ENCODE measurements around the gene KIF4A.

- TF ChIP-seq CTCF (CRISPR knock-in tag; IDR thresholded peaks at IDR 0.05) (no peak), POLR2A (IDR thresholded peaks at IDR 0.05; ENCODE audit: insufficient read depth in 1 of 2, low read depth in 2 of 2, low read length in 2 of 2) (no peak), PBX3 (CRISPR knock-in tag; IDR thresholded peaks at IDR 0.05; ENCODE audit: borderline replicate concordance) (no peak), ZNF556 (CRISPR knock-in tag; IDR thresholded peaks at IDR 0.05; ENCODE audit: borderline replicate concordance) (no peak)
Observed at GRCh38 chrX:70444946-70445656, 155.2 kb downstream of the KIF4A start.

Data from HepG2 (cell line).